Astrocyte (in vitro differentiated cells and primary cell): ENCODE measurements around the gene OSTC.

Source experiments
- EZH2 ChIP-seq: IDR thresholded peaks from 2 replicates; pipeline ENCODE4 v1.6.1; 2012; ENCODE audit warnings: mild to moderate bottlenecking, low read length, inconsistent platforms; ENCODE audit not compliant: insufficient read depth
- TF ChIP-seq, protein P1 (sequence below): IDR thresholded peaks from 2 replicates; pipeline ENCODE4 v1.5.1; 2011; ENCODE audit warnings: low read depth, mild to moderate bottlenecking, inconsistent platforms, low read length, moderate library complexity; ENCODE audit not compliant: insufficient read depth

DNA sequence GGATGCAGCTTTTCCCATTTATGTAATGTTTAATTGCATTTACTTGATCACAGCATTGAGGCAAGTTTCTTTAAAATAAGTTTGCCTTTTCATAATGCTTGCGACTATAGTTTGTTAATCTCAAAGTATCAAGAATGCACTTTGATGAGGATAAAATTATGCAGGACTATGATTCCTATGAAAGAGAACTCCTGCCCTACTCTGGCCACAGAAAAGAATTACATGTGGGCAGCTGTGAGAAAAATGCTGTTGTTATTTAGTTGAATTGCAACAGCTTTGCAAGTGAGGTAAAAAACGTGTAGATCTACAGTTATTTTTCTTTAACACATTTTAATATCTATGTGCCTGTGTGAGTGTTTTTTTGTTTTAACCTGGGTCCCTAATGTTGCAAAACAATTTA lies 12.5 kb upstream of the OSTC start:
- TF ChIP-seq, protein P1, sequence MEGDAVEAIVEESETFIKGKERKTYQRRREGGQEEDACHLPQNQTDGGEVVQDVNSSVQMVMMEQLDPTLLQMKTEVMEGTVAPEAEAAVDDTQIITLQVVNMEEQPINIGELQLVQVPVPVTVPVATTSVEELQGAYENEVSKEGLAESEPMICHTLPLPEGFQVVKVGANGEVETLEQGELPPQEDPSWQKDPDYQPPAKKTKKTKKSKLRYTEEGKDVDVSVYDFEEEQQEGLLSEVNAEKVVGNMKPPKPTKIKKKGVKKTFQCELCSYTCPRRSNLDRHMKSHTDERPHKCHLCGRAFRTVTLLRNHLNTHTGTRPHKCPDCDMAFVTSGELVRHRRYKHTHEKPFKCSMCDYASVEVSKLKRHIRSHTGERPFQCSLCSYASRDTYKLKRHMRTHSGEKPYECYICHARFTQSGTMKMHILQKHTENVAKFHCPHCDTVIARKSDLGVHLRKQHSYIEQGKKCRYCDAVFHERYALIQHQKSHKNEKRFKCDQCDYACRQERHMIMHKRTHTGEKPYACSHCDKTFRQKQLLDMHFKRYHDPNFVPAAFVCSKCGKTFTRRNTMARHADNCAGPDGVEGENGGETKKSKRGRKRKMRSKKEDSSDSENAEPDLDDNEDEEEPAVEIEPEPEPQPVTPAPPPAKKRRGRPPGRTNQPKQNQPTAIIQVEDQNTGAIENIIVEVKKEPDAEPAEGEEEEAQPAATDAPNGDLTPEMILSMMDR: peak; percentile 10
- no peak for TF ChIP-seq EZH2
